ENCODE data around the gene SPON1.

DNA sequence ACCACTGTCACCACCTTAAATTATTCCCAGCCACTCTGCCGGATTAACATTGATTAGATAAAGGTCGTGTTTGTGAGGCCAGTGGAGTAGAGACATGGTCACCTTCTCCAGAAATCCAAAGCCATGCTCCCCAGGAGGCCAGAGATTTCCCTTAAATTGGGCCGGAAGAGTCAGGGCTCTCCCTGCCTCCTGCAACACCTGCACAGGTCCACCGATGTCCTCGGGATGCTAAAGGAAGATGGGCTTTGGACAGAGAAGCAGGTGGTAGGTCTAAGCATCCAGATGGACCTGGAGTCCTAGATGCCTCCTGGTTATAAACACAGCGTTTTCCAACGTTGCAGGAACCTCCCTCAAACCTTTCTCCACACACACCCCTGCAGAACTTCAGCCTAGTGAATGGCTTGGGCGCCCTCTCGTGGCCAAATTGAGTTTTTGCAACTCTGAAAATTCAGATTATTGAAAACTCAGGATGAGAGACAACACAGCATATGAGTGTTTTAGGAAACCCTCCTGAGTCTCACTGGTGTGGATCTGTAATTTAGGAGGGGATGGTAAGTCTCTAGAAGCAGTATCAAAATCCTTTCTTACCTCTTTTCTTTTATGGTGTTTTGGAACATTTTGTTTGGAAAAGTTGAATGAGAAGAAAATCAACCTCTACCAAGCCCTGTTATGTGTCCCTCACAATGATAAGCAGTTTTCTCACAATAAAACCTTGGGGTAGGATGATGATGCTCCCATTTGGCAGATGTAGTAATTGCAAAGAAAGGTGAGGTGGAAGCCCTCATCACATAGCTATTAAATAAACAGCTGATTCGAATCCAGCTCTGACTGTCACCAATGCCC lies 286.8 kb downstream of the SPON1 start:
- TF ChIP-seq CTCF (IDR thresholded peaks at IDR 0.05), result peak; percentile 98
- no peak for TF ChIP-seq EZH2 (IDR thresholded peaks at IDR 0.05; ENCODE audit: borderline replicate concordance, insufficient read depth, low read depth, low read length, poor library complexity, severe bottlenecking)

All from B cell (primary cell).